NCI-H524 treated with DMSO at 0.1 percent for 48 hours (cell line): ENCODE results near the gene PPP3CB.
"Not testable (repeated sequence)": the region's sequence is repeated elsewhere in the genome, so short reads cannot be mapped to it uniquely, and the experiment has no call there.

ENCODE experiments used
- DNase-seq: peaks from one replicate; lab custom pipeline; 2025; lab: John Stamatoyannopoulos, UW

Gene PPP3CB

GRCh38 chr10:73414230-73414945 is 81.4 kb downstream of the PPP3CB start:
- DNase-seq: no peak

- DNase-seq: peak; percentile 7
Measured at GRCh38 chr10:73413528-73414229, 82.1 kb downstream of the PPP3CB start, which contains the start of gene ANXA7. Gene ANXA7, minus strand, starts transcription at chr10:73414058. Its CDS starts 13,202 bp downstream, at chr10:73400856.

GRCh38 chr10:73413108-73413527 is 82.7 kb downstream of the PPP3CB start:
- no peak for DNase-seq

GRCh38 chr10:73410897-73411296 is 84.9 kb downstream of the PPP3CB start:
- no peak for DNase-seq

- DNase-seq: no peak
Measured at GRCh38 chr10:73408978-73409521, 86.8 kb downstream of the PPP3CB start.

- DNase-seq: no peak
Measured at GRCh38 chr10:73408061-73408460, 87.8 kb downstream of the PPP3CB start.

- no peak for DNase-seq
Measured at GRCh38 chr10:73407495-73407894, 88.3 kb downstream of the PPP3CB start.

GRCh38 chr10:73406846-73407245 is 89.0 kb downstream of the PPP3CB start:
- no peak for DNase-seq

- no peak for DNase-seq
Measured at GRCh38 chr10:73405556-73405955, 90.3 kb downstream of the PPP3CB start.

- DNase-seq: no peak
Measured at GRCh38 chr10:73404690-73405089, 91.1 kb downstream of the PPP3CB start.

- no peak for DNase-seq
Measured at GRCh38 chr10:73401636-73402035, 94.2 kb downstream of the PPP3CB start.

GRCh38 chr10:73399063-73399462 is 96.8 kb downstream of the PPP3CB start:
- DNase-seq: no peak

- DNase-seq: no peak
Measured at GRCh38 chr10:73398024-73398423, 97.8 kb downstream of the PPP3CB start.

- not testable (repeated sequence) for DNase-seq
Measured at GRCh38 chr10:73394325-73394724, 101.5 kb downstream of the PPP3CB start.

- no peak for DNase-seq
Measured at GRCh38 chr10:73388228-73388627, 107.6 kb downstream of the PPP3CB start.

- DNase-seq: no peak
Measured at GRCh38 chr10:73386583-73386982, 109.2 kb downstream of the PPP3CB start.
